GM19239 (cell line): ENCODE data around the gene ZFPM1.

Source experiments
- DNase-seq: peaks from one replicate; pipeline ENCODE4 v3.0.0; 2011; ENCODE audit warnings: low spot score; ENCODE audit not compliant: insufficient read length
- FAIRE-seq: peaks from 2 replicates; lab custom pipeline; 2011; peaks lifted over from hg19 to GRCh38; lab: Jason Lieb, UNC

The ZFPM1 gene

DNA sequence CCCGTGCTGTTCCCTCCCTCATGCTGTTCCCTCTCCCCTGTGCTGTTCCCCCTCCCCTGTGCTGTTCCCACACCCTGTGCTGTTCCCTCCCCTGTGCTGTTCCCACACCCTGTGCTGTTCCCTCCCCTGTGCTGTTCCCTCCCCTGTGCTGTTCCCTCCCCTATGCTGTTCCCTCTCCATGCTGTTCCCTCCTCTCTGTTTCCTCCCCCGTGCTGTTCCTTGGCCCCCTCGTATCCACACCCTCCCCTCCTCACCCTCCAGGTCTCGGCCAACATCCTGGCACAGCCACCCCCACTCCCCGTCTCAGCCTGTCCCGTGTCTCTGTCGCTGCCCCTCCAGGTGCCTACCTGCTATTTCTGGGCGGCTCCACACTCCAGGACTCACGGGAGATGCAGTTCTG, 68.6 kb downstream of the ZFPM1 start:
- DNase-seq (no peak), FAIRE-seq (no peak)

DNA sequence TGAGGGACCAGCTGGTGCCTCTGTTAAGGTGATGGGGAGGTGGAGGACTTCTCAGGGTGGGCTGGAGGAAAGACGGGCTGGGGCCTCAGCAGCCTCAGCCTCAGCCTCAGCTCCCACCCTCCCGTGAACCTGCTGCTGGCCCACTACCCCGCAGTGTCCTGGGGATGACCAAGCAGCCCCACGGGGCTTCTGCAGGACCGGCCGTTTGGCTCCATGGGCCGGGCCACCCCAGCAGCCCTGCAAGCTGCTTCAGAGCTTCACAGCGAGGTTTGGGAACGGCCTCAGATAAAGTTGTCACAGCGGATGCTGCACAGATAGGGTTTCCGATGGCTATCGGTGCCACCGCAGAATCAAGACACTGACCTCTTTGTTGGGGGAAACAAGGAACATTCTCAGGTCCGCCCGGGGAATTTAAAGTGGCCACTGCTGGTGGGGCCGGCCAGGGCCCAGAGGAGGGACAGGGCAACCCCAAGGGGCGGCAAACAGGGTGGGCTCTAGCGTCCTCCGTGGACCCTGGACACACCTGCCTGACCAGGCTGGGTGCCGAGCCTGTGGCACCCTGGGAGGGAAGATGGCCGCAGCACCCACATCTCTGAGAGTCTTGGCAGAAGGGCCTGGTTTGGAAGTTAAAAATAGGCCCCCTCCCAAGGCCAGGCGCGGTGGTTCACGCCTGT, 69.3 kb downstream of the ZFPM1 start:
- FAIRE-seq = no peak
- no peak for DNase-seq

DNA sequence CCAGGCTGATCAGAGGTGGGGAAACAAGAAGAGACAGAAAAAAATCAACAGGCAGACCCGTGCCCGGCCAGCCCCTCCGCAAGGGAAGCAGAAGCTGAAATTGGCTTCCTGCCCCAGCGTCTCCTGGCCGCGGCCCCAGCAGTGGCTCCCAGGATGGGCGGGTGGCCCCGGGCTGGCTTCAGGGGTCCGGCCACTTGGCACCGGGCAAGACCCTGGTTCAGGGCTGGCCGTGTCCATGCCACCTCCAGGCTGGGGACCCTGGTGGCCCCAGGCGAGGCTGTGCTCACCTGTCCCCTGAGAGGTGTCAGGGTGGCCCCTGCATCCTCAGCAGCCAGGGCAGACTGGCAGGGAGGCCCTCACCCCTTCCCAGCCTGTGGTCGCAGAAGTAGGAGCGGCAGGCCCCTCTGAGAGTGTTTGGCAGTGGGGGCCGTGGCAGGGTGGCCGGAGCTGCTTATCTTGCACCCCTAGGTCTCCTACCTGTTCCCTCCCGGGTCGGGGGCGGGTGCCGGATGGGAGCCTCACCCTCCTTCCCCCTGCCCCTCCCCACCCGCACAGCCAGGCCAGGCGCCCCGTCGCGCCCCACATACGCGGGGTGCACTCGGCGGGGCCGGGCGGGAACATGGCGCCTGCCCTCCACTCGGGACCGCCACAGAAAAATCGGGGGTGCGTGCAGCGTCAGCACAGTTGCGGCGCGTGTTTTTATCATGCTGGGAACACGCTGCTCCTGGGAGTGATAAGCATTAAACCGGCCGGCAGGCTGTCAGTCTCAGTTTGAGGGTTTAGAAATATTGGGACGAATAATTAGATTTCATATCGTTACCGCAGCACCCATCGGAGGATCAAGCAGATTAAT, 70.5 kb downstream of the ZFPM1 start:
- DNase-seq = no peak
- FAIRE-seq = no peak

DNA sequence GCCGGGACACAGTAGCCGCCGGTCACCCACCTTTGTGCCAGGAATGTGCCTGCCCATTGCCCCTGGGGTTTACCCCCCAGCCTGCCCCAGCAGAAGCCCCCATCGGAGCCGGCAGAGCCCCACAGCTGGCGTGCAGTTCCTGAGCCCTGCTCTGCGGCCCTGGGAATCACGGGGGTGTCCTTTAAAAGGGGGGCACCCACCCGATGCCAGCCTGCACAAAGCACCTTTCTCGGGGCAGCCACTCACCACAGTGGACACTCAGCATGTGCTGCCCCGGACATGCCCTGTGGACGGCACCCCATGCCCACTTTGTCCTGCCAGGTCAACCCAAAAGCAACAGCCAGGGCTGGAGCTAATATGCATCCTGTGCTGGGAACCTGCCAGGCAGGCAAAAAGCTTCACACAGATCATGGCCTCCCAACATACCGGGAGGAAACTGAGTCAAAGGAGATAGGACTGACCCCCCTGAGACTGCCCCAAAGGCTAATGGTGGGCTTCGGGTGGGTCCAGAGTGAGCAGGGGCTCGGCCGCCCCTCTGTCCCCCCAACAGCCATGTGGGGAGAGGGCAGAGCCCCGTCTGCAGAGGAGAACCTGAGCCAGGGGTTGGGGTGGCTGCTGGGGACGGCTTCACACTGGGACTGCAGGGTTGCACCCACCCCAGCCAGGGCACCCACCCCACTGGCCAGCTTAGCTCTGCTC, 71.3 kb downstream of the ZFPM1 start:
- DNase-seq (no peak), FAIRE-seq (no peak)

DNA sequence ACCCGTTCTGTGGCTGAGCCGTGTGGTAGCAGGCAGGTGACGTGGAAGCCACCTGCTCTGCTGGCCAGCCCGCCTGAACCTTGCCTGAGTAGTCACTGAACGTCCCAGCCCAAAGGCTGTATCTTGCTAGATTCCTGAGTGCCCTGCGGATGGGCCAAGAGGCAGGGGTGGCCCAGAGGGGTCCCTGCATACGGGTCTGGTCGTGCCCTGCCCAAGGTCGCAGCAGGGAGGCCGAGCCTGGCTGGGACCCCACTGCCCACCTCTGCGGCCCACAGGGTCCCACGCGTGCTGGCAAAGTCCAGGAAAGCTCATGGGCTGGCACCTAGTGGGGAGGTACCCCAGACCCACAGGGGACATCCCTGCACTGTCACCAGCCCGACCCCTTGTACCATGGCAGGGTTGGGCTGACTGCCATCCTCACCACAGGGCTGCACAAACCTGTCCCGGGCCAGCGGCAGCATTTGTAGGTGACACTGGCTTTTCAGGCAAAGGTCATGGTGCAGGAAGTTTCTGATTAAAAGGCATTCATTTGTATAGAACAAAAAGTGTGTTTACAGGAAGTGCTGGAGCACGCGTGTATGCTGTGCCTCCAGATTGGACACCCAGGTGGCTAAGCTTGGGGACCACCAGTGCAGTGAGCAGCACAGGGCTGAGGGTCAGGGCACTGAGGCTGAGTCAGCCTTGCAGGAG, 72.0 kb downstream of the ZFPM1 start:
- no peak for FAIRE-seq

DNA sequence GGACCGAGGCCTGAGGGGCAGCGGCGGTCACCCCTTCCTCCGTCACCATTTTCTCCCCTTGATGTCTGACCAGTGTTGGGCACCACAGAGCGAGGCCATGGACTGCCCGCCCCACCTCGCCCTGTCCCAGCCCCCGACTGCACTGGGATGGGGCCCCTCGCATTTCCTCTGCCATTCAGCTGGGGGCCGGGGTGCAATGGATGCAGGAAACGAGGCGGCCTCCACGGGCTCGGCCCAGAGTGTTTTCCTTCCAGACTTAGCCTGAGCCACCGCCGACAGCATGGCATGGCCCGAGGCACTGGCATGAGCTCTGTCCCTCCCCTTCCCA, 72.5 kb downstream of the ZFPM1 start:
- DNase-seq = no peak
- FAIRE-seq = no peak

More for the DNA sequence above, 72.0 kb downstream of the ZFPM1 start:
- no peak for DNase-seq

DNA sequence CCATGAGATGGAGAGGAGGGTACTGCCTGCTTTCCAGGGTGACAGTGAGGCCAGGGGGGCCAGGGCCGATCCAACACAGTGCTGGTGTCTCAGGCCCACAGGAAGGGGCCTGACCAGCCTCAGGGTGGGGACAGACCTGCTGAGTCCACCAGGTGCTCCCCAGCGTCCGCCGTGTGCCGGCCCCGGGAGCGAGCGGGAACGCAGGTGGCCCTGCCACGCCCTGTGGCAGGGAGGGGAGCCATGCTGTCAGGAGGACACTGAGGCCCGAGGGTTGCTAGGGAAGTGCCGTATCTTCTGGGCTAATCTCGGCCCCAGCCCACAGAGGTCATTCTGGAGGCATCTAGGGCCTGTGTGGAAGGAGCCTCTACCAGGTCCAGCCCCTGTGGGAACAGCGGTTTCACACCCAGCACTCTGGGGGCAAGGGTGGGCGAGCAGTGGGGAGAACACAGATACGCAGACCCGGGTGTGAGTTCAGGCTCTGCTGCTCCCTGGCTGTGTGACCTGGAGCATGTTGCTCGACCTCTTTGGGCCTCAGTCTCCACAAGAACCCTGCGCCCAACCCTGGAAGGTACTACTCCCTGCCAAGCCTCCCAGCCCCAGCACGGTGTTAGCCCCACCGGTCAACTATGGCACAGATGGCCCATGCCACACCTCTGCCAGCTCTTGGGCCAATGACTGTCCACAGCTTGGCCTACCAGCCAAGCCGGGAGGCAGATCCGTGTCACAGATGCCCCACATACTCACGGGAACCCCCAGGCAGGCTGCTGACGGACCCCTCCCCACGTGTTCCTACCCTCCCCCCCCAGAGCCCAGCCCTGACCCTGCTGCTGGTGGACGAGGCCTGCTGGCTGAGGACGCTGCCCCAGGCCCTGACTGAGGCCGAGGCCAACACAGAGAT, 73.2 kb downstream of the ZFPM1 start:
- FAIRE-seq (no peak), DNase-seq (no peak)

DNA sequence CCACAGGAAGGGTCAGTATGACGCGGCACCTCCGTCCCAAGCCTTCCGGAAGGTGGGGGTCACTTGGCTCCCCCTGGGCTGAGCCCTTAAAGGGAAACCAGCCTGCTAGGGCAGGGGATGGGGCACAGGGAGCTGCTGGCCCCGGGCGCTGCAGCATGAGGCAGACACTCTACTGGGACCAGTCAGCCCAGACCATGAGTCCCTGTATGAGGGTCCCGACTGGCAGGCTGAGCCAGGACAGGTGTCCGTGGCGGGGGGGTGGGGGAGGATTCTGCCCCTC, 73.8 kb downstream of the ZFPM1 start:
- DNase-seq = no peak
- FAIRE-seq = no peak

DNA sequence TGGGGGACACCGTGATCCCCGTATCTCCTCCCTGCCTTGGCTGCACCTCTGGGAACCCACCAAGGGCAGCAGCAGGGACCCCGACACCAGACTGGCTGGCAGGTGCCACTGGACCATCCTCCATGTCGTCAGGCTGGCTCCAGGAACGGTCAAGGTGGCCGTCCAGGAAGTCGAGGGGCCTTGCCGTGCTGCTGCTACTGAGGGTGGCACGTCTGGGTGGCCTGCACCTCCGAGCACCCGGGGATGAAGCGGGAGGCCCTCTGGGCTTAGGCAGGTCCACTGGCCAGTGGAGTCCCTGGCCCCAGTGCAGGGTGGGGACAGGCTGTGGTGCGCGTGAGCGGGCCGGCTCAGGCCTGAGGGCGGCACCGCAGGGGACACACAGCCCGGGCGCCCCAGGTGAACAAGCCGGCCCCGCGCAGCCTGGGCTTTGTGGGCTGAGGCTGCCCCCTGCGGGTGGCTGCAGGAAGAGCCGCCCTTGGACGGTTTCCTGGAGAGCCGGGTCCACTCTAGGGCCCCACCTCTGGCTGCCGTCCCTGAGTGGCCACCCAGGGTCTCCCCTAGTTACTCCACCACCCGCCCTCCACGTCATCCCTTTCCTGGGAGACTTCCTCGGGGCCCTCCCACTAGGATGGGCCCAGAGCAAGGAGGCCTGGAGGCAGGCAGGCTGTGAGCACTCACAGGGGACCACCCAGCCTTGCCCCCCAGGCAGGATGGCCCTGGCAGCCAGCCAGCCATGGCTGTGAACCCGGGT, 74.3 kb downstream of the ZFPM1 start:
- FAIRE-seq = peak; percentile 63

DNA sequence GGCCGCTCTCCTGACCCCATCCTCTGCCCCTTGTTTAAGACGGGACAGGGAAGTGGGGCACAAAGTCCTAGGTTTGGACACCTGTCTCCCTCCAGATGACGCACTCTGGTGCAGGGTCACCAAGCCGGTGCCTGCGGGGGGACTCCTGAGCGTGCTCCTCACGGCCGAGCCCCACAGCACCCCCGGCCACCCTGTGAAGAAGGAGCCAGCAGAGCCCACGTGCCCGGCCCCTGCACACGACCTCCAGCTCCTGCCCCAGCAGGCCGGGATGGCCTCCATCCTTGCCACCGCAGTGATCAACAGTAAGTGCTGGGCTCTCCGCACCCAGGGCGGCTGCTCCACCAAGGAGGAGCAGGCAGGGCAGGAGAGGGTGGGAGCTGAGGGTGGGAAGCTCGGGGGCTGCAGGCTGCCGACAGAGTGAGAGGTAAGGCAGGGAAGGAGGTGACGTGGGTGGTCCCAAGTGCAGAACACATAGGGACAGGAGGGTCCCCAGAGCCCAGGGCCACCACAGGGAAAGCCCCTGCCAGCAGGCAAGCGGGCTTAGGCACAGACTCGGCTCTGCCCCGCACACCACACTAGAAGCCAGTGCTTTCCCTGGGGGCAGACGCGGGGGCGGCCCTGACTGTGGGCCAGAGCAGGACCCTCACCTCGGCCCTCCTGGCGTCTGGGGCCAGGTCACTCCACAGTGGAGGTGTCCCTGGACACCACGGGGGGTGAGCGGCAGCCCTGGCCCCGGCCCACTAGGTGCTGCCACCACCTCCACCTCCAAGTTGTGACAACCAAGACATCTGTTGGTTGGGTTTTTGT, 75.1 kb downstream of the ZFPM1 start:
- FAIRE-seq = no peak
- DNase-seq = no peak

More for the DNA sequence above, 74.3 kb downstream of the ZFPM1 start:
- peak; percentile 95 for DNase-seq

DNA sequence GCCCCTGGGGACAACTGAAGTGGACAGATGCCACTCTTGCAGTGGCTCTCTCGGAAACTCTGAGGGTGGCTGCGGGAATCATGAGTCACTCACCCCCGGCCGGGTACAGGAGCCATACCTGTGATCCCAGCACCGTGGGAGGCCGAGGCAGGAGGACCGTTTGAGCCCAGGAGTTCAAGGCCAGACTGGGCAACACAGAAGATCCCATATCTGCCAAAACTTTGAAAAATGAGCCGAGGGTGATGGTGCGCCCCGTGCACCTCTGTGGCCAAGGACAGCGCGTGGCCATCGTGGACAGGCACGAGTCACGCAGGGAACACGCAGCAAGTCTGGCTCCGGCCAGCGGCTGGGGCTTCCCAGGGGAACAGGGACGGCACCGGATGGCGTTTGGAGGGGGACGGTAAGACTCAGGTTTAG, 75.8 kb downstream of the ZFPM1 start:
- DNase-seq (no peak), FAIRE-seq (no peak)

DNA sequence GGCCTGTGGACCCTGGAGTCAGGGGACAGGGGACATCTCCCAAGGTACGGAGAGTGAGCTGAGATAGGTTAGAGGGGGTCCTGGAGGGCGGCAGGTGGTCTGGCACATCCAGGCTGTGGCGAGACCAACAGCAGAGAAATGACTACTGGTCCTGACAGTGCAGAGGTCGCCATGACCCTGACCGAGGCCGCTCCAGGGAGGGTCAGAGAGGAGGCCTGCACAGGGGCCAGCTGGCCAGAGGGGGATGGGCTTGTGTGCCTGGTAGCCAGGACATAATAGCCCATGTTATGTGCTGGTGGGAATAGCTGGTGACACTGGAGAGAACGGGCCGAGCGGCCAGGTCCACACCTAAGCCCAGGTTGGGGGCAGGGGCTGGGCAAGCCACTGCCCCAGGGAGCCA, 76.5 kb downstream of the ZFPM1 start:
- DNase-seq = no peak
- no peak for FAIRE-seq

DNA sequence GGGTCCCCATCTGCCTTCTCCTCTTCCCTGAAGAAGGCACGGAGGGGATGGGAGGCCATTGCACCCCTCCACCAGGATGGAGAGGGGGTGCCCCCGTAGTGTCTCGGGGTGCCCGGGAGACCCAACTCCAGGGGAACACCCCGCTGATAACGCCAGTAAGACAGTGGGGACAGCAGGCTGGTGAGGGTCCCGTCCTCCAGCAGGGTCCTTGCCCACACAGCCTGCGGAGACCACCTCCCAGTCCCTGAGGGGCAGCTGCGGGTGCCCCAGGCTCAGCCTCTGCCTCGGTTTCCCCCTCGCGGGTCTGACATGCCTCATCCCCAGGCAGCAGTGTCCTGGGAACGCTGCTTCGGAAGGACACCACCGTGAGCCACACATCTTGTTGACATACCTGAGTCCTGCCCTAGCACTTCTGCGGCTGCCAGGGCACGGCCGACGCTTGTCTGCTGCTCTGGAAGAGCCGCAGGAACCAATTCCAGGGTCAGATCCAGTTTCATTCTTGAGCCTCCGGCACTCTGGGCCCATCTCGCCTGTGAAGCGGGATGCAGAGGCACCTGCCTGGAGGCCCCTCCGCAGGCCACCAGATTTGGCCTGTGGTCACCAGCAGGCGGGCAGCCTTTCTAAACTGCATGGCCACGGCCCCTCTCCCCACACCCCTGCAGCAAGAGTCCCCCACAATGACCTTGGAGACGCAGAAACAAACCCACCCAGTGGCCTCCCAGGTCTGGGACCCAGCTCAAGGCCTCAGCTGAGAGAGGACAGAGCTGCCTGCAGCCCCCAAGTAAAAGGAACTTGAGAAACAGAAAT, 77.2 kb downstream of the ZFPM1 start:
- DNase-seq = no peak
- FAIRE-seq = no peak

DNA sequence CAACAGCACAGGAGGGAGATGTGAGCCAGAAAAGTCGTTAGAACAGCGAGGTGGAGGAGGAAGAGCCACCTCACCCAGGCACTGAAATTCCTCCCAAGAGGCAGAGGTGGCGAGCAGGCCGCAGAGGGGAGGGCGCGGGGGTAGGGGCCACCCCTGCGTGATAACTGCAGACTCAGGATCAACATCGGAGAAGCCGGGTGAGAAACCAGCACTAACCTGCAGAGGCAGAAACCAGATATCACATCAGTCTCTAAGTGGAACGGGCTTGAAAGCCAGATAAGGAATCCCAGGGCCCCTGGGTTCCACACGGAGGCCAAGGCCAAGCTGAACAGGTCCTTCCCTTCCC, 77.8 kb downstream of the ZFPM1 start:
- DNase-seq (no peak), FAIRE-seq (no peak)

DNA sequence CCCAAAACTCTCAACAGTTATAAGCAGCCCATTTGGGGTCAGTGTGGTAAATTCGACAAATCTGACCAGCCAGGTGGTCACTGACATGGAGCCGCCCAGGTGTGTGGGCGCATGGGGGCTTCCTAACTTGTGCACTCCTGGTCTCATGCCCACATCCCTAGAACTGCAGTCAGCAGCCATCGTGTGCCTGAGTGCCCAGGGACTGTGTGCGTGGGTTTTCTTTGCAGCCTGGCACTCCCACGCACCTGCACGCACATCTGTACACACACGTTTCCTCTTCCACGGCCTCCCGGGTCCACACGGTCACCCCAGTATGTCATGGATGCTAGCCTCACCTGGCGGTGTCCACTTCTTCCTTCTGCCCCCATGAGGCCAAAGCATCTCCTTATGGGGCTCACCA, 78.3 kb downstream of the ZFPM1 start:
- FAIRE-seq (no peak), DNase-seq (no peak)

DNA sequence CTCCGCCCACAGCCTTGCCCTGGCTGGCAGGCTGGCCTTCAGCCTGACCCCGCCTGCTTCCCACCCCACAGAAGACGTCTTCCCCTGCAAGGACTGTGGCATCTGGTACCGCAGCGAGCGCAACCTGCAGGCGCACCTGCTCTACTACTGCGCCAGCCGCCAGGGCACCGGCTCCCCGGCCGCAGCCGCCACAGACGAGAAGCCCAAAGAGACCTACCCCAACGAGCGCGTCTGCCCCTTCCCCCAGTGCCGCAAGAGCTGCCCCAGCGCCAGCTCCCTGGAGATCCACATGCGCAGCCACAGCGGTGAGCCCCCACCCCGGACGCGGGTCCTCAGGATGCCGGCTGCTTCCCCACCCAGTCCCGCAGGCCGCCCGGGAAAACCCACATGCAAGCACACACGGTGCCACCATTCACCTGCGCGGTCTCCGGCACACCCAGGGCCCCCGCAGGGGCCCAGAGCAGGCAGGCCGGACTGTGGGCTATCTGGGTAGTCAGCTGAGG, 78.9 kb downstream of the ZFPM1 start:
- DNase-seq = no peak
- FAIRE-seq = no peak

DNA sequence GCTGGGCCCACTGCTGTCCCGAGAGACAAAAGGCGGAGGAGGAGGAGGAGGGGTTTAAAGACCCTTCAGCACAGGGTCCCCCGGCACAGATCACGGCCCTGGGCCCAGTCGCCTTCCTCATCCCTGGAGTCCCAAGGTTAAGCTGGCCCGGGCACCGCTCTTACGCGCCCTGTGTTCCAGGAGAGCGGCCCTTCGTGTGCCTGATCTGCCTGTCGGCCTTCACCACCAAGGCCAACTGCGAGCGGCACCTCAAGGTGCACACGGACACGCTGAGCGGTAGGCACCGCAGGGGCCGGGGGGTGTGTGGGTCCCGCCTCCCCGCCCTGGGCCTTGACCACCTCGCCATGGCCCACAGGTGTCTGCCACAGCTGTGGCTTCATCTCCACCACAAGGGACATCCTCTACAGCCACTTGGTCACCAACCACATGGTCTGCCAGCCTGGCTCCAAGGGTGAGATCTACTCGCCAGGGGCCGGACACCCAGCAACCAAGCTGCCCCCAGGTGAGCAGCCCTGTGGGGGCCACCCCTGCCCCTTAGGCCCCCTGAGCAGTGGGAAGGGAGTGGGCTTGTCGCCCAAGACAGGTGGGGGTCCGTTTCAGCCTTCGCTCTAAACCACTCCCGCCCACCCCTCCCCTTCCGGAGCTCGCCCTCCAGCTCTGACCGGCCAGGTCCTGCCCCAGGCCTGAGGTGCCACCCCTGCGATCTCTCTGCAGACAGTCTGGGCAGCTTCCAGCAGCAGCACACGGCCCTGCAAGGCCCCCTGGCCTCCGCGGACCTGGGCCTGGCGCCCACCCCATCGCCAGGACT, 79.6 kb downstream of the ZFPM1 start:
- FAIRE-seq (no peak), DNase-seq (no peak)
